ENCODE results near the gene GPX1.
"Not testable (repeated sequence)": the region's sequence is repeated elsewhere in the genome, so short reads cannot be mapped to it uniquely, and the experiment has no call there.

GPX1 gene

DNA sequence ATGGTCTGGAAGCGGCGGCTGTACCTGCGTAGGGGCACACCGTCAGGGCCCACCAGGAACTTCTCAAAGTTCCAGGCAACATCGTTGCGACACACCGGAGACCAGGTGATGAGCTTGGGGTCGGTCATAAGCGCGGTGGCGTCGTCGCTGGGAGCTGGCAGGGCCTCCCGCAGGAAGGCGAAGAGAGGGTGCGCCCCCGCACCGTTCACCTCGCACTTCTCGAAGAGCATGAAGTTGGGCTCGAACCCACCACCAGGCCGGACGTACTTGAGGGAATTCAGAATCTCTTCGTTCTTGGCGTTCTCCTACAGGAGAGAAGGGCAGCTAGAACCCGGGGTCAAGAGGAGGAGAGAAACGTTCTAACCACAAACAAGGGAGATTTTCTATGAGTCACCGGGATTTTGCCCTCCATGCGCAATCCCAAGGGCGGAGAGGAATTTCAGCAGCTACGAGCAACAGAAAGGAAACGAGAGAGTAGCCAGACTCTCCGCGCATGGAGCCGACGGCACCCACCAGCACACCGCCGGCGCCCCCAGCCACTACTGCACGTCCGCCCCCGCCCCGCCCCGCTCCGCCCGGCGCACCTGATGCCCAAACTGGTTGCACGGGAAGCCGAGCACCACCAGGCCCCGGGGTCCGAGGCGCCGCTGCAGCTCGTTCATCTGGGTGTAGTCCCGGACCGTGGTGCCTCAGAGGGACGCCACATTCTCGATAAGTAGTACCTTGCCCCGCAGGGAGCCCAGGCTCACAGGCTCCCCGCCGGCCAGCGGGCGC is 523 bp downstream of the GPX1 start:
- peak; percentile 88 for DNase-seq (ENCODE audit: low spot score)

DNA sequence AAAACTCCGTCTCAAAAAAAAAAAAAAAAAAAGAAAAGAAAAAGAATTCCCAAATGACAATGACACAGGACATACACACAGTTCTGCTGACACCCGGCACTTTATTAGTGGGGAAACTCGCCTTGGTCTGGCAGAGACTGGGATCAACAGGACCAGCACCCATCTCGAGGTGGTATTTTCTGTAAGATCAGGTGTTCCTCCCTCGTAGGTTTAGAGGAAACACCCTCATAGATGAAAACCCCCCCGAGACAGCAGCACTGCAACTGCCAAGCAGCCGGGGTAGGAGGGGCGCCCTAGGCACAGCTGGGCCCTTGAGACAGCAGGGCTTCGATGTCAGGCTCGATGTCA is 1.1 kb downstream of the GPX1 start:
- DNase-seq (ENCODE audit: low spot score): not testable (repeated sequence)

DNA sequence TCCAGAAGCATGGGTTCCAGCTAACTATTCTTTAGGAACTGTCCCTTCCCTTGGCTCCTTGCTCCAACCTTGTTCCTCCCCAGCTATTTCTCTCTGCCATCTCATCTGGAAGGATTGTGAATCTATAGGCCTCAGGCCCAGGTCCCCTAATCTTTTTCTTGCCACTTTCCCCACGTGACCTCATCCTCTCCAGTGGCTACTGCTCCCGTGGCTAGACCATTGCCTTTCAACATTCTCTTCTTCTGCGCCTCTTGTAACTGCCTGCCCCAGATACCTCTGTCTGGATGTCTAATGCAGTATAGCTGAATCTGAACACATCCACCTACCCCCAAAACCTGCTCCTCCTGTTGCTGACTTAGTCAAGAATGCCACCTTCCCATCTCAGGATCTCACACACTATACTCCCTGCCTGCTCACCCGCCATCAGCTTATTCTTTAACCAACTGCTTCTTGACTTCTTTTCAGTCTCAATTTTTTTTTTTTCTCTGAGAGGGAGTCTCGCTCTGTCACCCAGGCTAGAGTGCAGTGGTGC is 5.2 kb downstream of the GPX1 start:
- DNase-seq (ENCODE audit: low spot score): peak; percentile 32

DNA sequence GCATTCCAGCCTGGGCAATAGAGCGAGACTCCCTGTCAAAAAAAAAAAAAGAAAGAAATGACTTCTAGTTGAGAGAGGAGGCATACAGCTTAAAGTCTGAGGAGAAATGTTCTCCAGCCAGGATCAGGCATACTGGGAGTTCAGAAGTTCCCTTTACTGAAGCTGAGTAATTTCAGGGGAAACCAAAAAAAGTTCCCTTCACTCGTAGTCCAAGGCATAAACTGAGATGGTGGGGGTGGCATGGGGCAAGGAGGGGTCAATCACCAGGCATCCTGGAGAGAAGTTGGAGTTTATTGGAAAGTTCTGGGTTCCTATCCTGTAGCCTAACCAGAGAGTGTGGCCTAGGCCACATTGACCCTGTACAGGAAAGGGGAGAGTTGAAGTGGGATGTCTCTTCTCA is 5.9 kb downstream of the GPX1 start:
- DNase-seq (ENCODE audit: low spot score): no peak

DNA sequence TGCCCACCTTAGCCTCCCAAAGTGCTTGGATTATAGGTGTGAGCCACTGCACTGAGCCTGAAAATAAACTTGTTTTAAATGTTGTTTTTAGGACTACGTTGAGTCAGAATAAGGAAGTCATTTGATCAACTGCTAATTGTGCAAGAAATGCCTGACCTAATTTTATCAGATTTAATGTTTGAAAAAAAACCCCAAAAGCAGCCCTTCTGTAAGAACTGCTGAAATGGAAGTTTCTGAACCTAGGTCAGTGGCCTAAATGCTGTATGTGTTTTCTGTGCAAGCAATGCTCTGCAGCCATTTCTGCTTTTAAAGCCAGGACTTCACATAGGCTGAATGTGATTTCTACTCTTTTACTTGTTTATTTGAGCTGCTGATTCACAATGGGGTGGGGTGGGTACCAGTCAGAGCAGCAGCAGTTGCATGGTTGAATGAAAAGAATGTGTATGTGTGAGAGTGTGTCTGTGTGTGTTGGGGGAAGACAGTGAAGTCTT is 6.6 kb downstream of the GPX1 start:
- DNase-seq (ENCODE audit: low spot score): peak; percentile 94

DNA sequence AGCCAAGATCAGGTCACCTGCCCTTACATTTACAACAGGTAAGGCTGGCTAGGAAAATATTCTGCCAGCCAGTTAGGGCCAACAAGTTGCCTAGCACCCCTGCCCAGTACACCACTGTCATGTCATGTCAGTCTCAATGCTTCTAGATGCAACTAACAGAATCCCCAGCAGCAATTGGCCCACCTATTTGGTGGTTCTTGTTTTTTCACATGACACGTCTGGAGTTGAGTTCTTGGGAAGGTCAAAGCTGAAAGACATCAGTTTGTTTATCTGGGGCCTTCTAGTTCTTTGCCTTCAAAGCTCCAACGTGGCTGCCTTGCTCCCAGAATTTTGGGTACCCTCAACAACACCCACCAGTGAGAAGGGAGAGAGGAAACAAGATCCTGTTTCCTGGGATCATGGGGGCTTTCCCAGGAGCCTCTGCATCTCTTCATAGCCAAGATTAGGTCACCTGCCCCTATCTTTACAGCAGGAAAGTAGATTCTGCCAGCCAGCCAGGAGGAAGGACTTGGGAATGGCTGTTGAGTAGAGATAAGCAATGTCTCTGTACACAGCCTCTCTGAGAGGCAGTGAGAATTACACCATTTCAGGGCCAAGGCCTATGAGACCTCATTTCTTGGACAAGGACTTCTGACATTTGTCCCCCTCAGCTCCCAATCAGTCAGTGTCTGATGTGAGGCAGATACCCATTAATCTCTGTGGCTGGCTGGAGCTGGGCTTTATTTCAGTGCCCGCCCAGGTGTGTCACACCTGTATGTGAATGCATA is 8.6 kb downstream of the GPX1 start:
- DNase-seq (ENCODE audit: low spot score): no peak

DNA sequence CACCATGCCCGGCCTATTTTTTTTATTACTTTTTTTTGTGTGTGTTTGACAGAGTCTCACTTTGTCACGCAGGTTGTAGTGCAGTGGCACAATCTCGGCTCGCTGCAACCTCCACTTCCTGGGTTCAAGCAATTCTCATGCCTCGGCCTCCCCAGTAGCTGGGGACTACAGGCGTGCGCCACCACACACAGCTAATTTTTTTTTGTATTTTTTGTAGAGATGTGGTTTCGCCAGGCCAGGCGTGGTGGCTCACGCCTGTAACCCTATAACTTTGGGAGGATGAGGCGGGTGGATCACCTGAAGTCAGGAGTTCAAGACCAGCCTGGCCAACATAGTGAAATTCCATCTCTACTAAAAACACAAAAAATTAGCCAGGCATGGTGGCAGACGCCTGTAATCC is 9.8 kb downstream of the GPX1 start:
- DNase-seq (ENCODE audit: low spot score): not testable (repeated sequence)

DNA sequence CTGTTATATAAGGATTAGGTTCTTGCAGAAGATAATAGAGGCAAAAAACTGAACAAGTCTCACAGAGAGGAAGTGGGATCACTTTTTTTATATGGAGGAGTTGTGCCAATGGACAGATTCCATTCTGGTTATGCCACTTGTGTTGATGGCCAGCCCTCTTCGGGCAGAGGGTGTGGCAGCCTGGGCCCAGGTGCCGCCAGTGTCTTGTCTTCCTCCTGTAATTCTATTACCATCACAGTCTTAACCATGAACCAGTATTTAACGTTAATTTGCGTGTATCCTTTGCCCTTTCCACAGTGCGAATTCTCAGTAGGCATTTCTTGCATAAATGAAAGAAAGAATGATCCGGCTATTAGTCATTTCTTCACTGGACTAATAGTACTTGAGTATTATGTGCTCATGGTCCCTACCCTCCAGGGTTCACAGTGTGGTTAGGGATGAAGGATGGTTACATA is 11.3 kb downstream of the GPX1 start:
- peak; percentile 57 for DNase-seq (ENCODE audit: low spot score)

DNA sequence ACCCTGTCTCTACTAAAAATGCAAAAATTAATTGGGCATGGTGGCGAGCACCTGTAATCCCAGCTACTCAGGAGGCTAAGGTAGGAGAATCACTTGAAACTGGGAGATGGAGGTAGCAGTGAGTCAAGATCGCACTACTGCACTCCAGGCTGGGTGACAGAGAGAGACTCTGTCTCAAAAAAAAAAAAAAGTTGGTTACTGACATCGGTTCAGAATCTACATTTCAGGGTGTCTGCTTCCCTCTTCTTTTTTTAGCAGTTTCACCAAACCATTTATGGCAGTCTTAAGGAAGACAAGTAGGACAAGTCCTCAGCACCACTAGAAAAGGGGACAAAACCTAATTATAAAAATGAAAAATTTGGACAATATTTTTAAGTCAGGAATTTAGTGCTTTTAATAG is 15.0 kb downstream of the GPX1 start:
- DNase-seq (ENCODE audit: low spot score): no peak

DNA sequence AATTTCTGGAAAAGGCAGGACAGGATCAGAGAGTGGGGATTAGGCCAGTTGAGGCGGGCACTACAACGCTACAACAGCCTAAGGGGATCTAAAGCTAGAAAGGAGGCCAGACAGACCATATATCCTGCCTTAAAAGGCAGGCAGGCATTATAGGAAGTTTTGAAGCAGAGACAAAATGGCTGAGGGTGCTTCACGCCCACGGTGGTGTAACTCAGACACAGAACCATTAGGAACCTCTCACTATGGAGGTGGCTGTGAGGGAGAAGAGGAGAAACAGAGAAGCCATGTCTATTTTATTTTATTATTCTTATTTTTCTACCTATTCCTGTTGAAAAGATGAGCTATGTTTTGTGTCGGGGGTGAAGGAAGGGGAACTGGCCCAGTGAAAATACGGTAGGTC is 16.2 kb downstream of the GPX1 start:
- no peak for DNase-seq (ENCODE audit: low spot score)

DNA sequence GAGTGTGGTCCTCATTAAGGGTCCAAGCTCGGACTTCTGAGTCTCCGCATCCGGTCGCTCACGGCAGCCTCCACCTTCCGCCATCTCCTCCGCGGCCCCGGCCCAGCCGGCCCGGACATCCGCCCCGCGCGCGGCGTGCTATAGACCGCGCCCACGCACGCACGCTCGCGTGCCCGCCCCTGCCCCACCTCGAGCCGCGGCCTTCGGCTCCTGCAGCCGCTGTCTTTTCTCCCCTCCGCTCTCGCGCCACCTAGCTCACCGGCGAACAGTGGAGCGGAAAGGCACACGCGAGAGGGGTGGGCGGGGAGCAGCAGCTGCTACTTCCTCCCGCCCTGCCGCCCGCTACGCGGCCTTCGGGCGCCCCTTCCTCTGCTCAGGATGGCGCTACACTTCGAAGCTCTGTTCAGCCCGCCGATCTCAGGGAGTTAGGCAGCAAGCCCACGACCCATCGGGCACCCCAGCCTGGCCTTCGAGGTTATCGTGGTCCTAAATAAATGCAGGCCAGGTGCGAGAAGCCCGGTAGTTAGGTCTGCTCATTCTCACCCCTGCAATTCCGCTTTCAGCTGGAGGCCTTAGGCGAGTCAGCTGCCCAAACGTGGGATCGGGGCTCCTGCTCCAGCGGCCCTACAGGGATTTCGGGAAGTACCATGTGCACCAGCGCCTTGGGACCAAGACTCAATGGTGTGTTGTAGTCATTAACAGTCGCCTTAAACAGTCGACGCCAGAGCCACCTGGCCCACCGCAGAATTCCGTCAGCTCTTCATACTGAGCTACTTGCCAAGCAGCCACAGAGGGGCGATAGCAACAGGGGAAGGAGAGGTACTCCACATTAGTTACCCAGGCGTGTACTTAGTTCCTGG is 18.0 kb downstream of the GPX1 start, which contains the start of gene USP4:
Gene USP4 (minus strand): TSS at position 113 of the 860 bp plus-strand sequence. CDS start 29 bp downstream, at position 84.
- DNase-seq (ENCODE audit: low spot score): peak; percentile 95

DNA sequence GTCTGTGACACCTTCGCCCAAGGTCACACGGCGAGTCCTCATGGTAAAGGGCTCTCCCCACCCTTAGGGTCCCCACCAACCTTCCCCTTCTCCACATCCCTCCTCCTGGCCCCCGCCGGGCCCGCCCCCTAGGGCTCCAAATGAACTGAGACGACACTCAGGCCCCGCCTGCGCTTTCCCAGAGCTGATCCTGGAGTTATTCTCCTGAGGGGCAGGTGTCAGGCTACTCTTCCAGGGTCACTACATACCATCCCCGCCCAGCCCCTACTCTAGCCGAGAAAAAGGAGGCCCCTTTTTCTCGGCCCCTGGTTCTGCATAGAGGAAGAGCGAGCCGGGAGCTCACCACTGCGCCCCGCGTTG is 18.6 kb downstream of the GPX1 start:
- no peak for DNase-seq (ENCODE audit: low spot score)

DNA sequence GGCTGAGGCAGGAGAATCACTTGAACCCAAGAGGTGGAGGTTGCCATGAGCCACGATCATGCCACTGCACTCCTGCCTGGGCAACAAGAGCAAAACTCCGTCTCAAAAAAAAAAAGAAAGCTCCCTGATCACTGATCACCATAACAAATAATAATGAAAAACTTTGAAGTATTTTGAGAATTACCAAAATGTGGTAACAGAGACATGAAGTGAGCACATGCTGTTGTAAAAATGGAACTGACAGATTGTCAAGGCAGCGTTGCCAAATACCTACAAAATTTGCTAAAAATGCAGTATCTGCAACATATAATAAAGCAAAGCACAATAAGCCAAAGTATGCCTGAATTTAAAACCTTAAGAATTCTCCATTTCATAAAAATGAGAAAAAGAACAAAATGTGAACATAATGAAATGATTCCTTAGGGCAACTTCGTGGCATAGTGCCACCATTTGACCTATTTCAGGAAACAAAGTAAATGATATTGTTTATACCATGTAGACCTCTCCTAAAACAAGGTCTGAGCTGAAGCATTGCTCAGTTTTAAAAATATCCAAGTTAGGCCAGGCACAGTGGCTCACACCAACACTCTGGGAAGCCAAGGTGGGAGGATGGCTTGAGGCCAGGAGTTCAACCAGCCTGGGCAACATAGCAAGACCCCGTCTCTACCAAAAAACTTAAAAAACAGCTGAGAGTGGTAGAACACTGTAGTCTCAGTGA is 24.1 kb downstream of the GPX1 start:
- DNase-seq (ENCODE audit: low spot score): no peak

DNA sequence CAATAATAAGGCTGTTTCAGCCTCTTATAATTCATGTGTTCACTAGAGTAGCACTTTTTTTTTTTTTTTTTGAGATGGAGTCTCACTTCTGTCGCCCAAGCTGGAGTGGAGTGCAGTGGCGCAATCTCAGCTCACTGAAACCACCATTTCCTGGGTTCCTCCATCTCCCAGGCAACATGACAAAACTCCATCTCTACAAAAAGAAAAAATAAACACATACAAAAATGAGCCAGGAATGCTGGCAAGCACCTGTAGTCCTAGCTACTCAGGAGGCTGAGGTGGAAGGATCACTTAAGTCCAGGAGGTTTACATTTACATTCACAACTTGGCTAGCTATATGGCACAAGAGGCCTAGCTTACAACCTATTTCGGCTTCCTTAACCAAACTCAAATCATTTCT is 25.1 kb downstream of the GPX1 start:
- no peak for DNase-seq (ENCODE audit: low spot score)

DNA sequence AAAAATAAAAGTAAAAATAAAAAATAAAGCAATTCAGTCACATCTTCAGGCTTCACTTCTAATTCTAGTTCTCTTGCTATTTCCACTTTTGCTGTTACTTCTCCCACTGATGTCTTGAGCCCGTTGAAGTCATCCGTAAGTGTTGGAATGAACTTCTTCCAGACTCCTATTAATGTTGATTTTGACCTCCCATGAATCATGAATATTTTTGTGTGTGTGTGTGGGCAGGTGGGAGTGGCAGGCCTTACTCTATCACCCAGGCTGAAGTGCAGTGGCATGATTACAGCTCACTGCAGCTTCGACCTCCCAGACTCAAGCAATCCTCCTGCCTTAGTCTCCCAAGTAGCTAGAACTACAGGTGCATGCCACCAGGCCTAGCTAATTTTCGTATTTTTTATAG is 29.0 kb downstream of the GPX1 start:
- DNase-seq (ENCODE audit: low spot score): no peak

DNA sequence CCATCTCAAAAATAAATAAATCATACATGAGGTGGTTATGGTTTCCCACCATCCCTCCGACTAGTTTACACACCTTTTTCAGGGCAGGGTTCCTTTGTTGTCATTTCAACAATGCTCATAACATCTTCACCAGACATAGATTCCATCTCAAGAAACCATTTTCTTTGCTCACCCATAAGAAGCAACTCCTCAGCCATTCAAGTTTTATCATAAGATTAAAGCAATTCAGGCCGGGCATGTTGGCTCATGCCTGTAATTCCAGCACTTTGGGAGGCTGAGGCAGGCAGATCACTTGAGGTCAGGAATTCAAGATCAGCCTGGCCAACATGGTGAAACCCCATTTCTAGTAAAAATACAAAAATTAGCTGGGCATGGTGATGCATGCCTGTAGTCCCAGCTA is 29.8 kb downstream of the GPX1 start:
- not testable (repeated sequence) for DNase-seq (ENCODE audit: low spot score)

DNA sequence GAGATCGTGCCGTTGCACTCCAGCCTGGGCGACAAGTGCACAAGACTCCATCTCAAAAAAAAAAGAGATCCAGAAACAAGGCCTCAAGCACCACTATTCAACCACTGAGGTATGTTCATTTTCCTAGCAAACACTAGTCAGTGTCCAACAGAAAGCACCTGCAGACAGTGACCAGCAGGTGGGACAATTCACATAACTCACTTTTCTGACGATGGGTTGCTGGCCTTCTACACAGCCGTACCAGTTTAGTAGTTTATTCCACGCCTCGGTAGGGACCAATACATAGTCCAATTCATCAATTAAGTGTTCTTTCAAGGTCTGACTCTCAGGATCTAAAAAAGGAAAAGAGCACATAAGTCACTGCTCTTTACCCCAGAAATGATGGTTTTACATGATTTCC is 30.7 kb downstream of the GPX1 start:
- DNase-seq (ENCODE audit: low spot score): no peak

DNA sequence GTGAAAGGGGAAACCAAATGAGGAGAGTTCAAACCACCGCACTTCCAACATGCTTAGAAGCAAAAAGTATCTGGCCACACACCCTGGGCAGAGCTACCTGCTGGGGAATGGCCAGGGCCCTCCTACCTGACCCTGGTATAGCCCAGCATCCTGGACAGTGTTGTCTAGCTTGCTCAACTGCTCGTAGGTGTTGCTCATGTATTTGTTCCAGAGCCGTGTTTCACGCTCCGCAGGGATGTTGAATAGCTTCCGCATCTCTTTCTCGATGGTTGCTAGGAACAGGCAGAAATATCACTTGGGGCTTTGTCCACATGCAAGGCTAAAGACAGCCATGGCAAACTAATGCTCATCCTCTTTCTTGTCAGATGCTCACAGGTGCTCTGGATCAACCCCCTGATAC is 33.4 kb downstream of the GPX1 start:
- DNase-seq (ENCODE audit: low spot score): no peak

DNA sequence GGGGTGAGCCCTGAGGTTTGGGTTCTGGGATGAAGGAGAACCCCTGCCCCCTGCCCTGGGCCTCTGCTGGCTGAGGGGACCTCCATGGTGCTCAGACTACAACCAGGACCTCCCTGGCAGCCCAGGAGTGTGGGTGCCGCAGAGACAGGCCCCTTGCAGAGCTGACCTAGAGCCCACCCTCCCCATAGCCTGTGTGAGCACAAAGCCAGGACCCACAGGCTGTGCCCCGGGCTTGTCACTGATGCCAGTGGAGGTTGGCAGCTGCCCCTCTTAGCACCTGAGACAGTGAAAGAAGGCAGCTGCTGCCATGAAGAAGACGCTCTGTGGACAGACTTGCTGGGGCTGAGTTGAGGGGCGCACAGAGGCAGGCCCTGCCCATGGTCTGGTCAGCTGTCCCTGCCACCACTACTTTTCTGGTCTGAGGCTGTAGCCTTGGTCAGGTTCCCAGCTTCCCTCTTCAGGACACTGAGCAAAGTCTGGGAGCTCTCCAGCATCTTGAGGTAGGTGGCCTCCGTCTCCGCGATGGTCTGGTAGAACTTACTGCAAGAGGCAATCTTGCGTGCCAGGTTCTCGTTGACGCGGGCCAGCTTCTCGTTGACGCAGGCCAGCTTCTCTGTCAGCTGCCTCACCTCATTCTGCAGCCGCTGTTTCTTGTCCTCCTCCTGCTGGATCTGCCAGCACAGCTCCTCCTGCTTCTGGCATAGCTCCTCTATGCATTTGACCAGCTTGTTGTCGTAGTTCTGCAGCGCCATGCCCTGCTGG is 41.3 kb downstream of the GPX1 start:
- no peak for DNase-seq (ENCODE audit: low spot score)

DNA sequence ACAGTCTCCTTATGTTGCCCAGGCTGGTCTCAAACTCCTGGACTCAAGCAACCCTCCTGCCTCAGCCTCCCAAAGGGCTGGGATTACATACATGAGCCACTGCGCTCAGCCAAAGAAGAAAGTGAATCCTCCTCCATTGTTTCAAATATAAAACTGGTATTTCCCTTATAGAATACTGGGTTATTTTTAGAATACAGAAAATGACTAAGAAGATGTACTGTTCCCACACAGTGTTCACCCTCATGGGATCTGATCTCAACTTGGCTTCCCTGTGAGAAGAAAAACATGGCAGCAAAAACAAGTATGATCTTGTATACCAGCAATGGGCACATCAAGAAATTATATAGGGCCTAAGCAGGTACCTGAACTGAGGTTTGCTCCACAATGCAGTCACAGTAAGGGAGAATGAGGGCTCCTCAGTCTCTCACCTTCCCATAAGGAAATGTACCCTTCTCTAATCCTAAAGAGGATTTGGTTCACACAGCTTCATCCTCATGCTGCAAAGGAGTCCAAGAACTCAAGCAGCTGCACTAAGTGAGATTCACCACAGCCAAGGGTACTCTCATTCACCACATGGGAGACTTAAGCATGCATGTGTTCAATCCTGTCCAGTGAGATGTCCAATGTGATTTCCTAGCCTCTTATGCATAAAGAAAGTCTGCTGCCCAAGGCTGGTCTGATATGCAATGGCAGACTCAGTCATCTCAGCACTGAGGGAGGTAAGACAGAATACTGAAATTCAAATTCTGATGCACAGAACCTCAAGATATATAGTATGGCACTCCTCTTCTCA is 44.1 kb downstream of the GPX1 start:
- DNase-seq (ENCODE audit: low spot score): no peak
